Measurements from ENCODE around the gene SLC3A2.
"Not testable (repeated sequence)": the region's sequence is repeated elsewhere in the genome, so short reads cannot be mapped to it uniquely, and the experiment has no call there.

Gene SLC3A2

GRCh38 chr11:62880803-62881578 is at the start of gene SLC3A2:
SLC3A2 (plus strand) TSS chr11:62880896; CDS start chr11:62881024, 128 bp downstream.
- DNase-seq = peak; percentile 87

- DNase-seq = no peak
These were observed 49.7 kb upstream of the SLC3A2 start for GRCh38 chr11:62830904-62831519.

GRCh38 chr11:62831520-62832335 is 49.0 kb upstream of the SLC3A2 start, which contains the start of gene STX5:
STX5 (minus strand) TSS chr11:62832051; CDS start chr11:62831243, 808 bp downstream.
- DNase-seq = peak; percentile 98

- DNase-seq = no peak
These were observed 48.1 kb upstream of the SLC3A2 start, which contains the start of gene TEX54 for GRCh38 chr11:62832336-62833234. TEX54 (minus strand) TSS chr11:62832841.

- DNase-seq = no peak
These were observed 45.4 kb upstream of the SLC3A2 start for GRCh38 chr11:62835336-62835735.

- DNase-seq = peak; percentile 92
These were observed 41.4 kb upstream of the SLC3A2 start, which contains the start of gene WDR74 for GRCh38 chr11:62839050-62839945. WDR74 (minus strand) TSS chr11:62839590; CDS start chr11:62839570, 20 bp downstream.

GRCh38 chr11:62840721-62841360 is 39.9 kb upstream of the SLC3A2 start:
- not testable (repeated sequence) for DNase-seq

GRCh38 chr11:62841361-62842170 is 39.1 kb upstream of the SLC3A2 start:
- peak; percentile 100 for DNase-seq

- DNase-seq = no peak
These were observed 38.4 kb upstream of the SLC3A2 start for GRCh38 chr11:62842171-62842741.

- not testable (repeated sequence) for DNase-seq
These were observed 37.8 kb upstream of the SLC3A2 start for GRCh38 chr11:62842891-62843290.

GRCh38 chr11:62843466-62843865 is 37.2 kb upstream of the SLC3A2 start:
- peak; percentile 66 for DNase-seq

GRCh38 chr11:62844154-62844553 is 36.5 kb upstream of the SLC3A2 start:
- DNase-seq = no peak

GRCh38 chr11:62846177-62846576 is 34.5 kb upstream of the SLC3A2 start:
- DNase-seq = no peak

- no peak for DNase-seq
These were observed 32.9 kb upstream of the SLC3A2 start for GRCh38 chr11:62847767-62848314.

GRCh38 chr11:62850911-62851806 is 29.5 kb upstream of the SLC3A2 start:
- no peak for DNase-seq

- no peak for DNase-seq
These were observed 28.7 kb upstream of the SLC3A2 start for GRCh38 chr11:62851807-62852522.
